Mucosa of gallbladder (tissue), 1 donor: ENCODE results near the gene KLHDC1. TPM values are rescaled to one million over a fixed set of nuclear protein-coding genes. Genes with fewer than 3 reads are reported as not detected.
"Not testable (repeated sequence)": the region's sequence is repeated elsewhere in the genome, so short reads cannot be mapped to it uniquely, and the experiment has no call there.

ENCODE experiments used
- DNase-seq: peaks from one replicate; pipeline ENCODE4 v3.0.0-alpha.2; 2020; ENCODE audit warnings: low spot score
- total RNA-seq: library from RNA; stranded (reverse); gene quantifications from one replicate; pipeline ENCODE4 v1.2.1, GENCODE V29; 2021
- donor health status: DM: no; HTN: no; CAD: no.

Gene KLHDC1
- total RNA-seq, 1 donor from 2014 or later, result 5.2 TPM

DNA sequence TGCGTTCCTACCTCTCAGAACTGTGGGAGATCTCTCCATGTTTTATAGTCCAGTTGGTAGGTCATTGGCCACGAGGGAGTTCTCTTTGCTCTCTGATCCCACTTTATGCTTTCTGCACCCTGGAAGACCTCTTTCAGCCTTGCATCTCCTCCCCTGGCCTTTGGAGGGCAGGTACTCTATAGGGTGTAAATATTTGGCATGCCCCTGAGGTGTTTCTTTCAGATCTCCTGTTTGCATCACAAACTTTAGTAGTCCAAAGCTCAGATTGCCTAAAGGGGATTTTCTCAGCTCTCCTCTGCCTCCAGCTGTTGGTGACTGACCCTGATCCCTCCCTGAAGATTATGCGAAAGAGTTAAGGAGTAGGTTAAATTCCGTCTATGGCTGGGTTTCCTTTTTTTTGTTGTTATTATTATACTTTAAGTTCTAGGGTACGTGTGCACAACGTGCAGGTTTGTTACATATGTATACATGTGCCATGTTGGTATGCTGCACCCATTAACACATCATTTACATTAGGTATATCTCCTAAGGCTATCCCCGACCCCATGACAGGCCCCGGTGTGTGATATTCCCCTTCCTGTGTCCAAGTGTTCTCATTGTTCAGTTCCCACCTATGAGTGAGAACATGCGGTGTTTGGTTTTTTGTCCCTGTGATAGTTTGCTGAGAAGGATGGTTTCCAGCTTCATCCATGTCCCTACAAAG is 29.0 kb downstream of the KLHDC1 start:
- DNase-seq, result not testable (repeated sequence)

DNA sequence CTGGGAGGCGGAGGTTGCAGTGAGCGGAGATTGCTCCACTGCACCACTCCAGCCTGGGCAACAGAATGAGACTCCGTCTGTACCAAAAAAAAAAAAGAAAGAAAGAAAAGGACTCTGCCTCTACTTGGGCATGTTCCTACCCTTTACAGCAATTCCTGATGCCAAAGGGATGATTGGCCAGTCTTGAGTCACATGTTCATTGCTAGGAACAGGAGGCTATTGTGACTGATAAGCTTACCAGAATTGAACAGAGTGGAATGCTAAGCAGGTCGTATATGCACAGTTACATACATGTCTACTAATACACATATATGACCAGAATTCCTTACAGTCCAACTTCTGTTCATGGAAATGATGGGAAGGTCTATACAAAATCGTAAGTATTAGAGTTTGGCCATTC is 34.3 kb downstream of the KLHDC1 start:
- no peak for DNase-seq

DNA sequence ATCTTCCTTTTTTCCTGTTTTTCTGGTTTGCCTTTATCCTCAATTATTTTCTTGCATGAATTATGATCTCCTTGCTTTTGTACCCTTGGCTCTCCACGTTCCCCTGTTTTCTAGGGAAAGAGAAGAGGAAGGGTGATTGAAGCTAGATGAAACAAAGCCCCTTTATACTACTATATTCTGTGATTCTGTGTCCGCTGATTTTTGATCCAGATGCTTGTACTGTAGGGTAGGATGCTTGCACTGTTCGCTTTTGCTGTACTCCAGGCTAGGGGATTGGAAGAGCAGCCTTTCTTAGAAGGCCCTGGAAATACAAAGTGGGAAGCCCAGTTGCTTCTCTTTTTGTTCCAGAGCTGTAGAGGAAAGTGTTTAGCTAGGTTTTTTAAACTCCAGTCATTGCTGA is 40.0 kb downstream of the KLHDC1 start:
- DNase-seq, result no peak

DNA sequence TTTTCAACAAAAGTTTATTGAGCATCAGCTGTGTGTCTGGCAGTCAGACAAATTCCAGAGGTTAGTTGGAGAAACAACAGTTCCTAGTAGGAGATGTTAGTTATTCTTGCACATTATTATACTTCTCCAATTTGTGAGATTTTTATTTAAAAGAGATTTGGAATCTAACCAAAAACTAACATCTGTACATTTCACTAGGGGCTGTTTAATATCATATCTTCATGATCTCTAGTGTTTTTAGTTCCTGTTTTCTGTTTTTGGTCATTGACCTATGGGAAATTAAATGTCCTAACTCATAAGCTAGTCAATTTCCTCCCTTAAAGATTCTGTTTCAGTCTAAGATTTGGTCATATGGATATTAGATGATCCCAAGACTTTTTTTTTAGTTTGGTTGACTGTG is 40.9 kb downstream of the KLHDC1 start:
- DNase-seq, result no peak

GRCh38 chr14:49735669-49736068 is 42.7 kb downstream of the KLHDC1 start:
- DNase-seq, result not testable (repeated sequence)

- no peak for DNase-seq
Measured at GRCh38 chr14:49745191-49745590, 52.3 kb downstream of the KLHDC1 start.

GRCh38 chr14:49746476-49746875 is 53.6 kb downstream of the KLHDC1 start:
- DNase-seq, result not testable (repeated sequence)

- no peak for DNase-seq
Measured at GRCh38 chr14:49754570-49755097, 61.7 kb downstream of the KLHDC1 start.

DNA sequence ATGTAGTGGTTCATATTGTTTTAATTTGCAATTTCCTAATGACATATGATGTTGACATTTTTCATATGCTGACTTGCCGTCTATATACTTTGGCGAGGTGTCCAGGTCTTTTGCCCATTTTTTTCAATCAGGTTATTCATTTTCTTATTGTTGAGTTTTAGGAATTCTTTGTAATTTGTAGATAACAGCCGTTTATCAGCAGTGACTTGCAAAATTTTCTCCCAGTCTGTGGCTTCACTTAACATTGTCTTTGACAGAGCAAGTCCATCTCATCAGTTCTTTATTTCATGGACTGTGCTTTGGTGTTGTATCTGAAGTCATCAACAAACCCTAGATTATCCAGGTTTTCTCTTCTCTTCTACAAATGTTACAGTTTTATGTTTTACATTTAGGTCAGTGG is 62.5 kb downstream of the KLHDC1 start:
- no peak for DNase-seq

- DNase-seq, result no peak
Measured at GRCh38 chr14:49761839-49762551, 69.1 kb downstream of the KLHDC1 start.

GRCh38 chr14:49766839-49767238 is 73.9 kb downstream of the KLHDC1 start:
- DNase-seq, result no peak

- no peak for DNase-seq
Measured at GRCh38 chr14:49767270-49767570, 74.3 kb downstream of the KLHDC1 start.

- peak; percentile 91 for DNase-seq
Measured at GRCh38 chr14:49767571-49768300, 74.8 kb downstream of the KLHDC1 start, which contains the start of gene KLHDC2. Gene KLHDC2 (plus strand): TSS chr14:49768153. CDS start chr14:49768469, 316 bp downstream.

DNA sequence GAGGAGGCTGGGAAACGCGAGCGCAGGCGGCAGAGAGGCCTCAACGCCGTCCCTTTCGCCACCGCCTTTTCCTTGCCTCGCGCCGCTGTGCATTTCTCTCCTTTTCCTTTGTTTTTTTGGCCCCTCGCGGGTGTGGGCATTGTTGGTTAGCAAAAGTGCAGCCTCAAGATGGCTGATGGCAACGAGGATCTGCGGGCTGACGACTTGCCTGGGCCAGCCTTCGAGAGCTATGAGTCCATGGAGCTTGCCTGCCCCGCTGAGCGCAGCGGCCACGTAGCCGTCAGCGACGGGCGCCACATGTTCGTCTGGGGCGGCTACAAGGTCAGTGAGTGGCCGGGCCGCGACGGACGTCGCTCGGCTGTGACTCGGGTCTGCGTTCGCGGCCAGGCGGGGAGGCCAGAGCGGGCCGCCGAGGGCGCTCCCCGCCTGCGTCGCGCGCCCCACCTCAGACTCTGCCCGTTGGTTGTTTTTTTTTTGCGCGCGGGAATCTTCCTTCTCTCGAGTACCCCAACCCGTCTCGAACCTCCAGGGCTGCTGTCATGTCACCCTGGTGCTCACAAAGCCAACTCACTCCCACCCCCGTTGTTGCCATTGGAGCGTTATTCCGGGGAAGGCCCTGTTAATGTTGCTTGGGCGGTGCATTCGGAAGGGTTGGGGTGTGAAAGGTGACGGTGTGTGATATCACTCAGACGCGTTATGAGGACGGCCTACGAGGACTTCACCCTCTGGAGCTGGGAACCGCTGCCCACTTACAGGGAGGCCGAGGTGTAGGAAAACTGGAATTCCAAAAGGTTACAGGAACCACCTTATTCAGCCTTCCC is 75.6 kb downstream of the KLHDC1 start:
- peak; percentile 64 for DNase-seq

DNA sequence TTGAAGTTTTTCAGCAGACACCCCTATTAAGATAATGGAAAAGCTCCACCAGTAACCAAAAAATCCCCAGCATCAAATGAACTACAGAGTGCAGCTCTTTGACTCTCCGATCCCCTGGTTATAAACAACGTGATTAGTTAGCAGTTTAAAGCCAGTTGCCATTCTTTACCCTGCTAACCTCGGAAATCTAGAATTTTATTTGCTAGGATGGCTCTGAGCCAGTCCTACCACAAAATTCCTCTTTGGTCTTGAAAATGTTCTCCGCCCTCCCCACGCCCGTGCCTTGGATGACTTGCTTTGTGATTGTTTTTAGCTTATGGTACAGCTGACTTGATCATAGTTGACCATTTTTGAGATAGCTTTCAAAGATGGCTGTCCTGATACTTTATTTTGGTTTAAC is 76.3 kb downstream of the KLHDC1 start:
- no peak for DNase-seq

DNA sequence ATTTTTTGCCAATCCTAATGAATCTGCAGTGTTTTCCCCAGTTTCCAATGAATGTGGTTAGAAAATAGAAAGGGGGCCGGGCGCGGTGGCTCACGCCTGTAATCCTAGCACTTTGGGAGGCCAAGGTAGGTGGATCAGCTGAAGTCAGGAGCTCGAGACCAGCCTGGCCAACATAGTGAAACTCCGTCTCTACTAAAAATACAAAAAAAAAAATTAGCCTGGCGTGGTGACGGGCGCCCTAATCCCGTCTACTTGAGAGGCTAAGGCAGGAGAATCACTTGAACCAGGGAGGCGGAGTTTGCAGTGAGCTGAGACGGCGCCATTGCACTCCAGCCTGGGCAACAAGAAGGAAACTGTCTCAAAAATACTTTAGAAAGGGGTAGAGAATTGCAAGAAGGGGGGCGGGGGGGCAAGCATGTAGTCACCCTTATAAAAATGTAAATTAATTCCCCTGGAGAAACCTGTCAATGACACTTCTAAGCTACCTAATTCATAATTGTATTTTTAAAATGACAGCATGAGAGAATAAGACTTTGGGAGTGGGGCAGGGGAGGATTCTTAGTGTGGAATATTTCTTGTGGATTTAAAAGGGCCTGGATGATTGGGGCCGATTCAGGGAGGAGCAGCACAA is 76.8 kb downstream of the KLHDC1 start:
- DNase-seq, result no peak

DNA sequence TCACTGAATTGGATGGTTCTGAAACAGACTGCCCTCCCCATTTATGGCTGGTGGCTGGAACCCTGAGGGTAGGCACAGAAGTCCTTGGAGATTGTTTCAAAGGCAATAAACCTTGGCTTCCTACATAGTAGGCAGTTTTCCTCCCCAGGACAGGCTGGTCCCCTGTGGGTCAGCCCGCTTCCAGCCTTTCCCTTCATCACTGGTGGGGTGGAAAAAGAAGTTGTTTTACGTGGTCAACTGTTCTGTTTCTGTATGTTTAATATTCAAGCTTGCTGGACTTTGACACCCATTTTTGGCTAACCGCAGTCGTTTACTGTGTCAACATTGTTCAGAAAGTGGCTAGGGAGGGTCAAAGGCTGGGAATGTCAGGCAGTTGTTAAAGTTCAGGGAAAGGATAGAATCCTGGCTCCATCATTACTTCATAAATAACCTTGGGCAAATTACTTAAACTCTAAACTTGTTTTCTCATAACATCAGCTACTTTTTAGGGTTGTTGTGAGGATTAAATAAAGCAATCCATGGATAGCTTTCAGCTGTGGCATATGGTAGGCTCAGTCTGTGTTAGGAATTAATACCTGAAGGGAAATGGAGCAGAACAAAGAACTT is 77.4 kb downstream of the KLHDC1 start:
- peak; percentile 76 for DNase-seq

- not testable (repeated sequence) for DNase-seq
Measured at GRCh38 chr14:49771691-49772090, 78.8 kb downstream of the KLHDC1 start.

GRCh38 chr14:49774106-49774505 is 81.2 kb downstream of the KLHDC1 start:
- no peak for DNase-seq

GRCh38 chr14:49778421-49778820 is 85.5 kb downstream of the KLHDC1 start:
- DNase-seq, result no peak

DNA sequence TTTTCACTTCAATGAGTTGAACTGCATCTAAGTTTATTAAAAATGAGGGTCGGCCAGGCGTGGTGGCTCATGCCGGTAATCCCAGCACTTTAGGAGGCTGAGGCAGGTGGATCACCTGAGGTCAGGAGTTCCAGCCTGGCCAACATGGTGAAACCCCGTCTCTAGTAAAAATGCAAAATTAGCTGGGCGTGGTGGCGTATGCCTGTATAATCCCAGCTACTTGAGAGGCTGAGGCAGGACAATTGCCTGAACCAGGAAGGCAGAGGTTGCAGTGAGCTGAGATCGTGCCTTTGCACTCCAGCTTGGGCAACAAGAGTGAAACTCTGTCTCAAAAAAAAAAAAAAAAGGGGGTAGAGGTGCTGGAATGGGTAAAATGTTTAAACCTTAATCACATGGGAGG is 88.1 kb downstream of the KLHDC1 start:
- not testable (repeated sequence) for DNase-seq
